ENCODE data around the gene FRMPD4.

Gene FRMPD4

DNA sequence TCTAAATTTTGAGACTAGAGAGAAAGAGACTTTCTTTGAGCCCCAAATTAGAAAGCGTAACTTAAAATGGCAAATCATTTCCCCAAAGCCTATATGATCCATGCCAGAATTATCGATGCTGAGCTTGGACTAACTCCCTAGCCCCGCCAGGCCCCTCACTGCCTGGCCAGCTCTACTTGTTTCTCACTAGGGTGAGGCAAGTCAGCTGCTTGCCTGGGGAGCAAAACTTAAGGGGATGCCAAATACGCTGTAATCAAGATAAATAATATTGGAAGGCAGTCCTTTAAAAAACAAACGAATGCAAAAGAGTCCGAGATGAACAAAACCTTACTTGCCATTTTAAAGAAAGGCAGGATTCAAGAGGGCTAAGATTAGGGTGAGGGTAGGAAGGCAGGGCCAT, 236.0 kb downstream of the FRMPD4 start:
- DNase-seq: no peak

- no peak for DNase-seq
These were observed 240.0 kb downstream of the FRMPD4 start for GRCh38 chrX:12378253-12378652.

- no peak for DNase-seq
These were observed 240.4 kb downstream of the FRMPD4 start for GRCh38 chrX:12378706-12379105.

DNA sequence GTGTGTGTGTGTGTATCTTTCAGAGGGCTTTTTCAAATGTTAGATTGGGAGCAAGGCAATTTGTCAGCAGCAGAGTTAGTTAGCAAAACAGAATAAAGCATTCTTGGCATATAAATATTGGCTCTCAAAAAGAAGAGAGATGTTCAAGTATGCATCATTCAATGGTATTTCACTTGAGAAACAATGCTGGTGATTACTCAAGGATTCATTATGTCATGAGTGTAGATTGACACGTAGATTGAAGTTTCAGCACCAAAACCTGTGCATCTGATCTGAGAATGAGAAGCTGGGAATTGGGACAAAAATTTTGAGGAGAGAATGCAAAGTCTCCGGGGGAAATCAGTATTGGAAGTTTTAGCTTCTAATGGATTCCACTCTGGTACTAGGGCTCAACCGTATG, 241.4 kb downstream of the FRMPD4 start:
- DNase-seq: no peak

GRCh38 chrX:12383196-12383595, 244.9 kb downstream of the FRMPD4 start:
- DNase-seq: no peak

GRCh38 chrX:12390301-12390700, 252.0 kb downstream of the FRMPD4 start:
- DNase-seq: no peak

DNA sequence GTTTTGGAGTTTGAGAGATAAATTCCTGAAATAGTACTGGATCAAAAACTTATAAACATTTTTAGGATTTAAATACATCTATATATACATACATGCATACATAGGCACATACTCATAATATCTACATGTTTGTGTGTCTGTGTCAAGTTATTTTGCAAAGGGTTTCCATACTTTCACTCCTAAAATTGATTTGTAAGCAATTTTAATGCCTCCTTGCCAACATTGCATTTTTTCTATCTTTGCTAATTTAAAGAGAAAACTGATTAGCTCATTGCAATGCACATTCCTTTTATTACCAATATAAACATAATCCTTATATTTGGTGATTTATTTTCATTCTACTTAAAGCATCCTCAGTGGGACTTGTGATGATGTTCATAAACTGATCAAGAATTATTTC, 258.3 kb downstream of the FRMPD4 start:
- no peak for DNase-seq

- DNase-seq: no peak
These were observed 261.9 kb downstream of the FRMPD4 start for GRCh38 chrX:12400218-12400617.

DNA sequence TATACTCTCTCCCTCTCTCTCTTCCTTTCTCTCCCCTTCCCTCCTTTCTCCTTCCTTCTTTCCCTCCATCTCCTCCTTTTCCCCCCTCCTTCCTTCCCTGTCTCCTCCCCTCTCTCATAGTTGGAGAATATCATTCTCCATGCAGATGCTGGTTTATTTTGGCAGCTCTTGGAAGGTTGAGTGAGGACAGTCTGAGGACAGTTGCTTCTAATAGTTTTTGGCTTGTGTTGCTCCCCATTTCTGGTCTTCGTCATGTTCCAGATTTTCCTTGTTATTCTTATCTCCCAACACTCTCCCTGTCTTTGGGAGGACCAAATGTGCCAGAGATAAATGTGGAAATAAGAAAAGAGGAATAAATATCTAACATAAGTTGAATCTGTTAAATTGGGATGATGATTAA, 263.0 kb downstream of the FRMPD4 start:
- DNase-seq: no peak

DNA sequence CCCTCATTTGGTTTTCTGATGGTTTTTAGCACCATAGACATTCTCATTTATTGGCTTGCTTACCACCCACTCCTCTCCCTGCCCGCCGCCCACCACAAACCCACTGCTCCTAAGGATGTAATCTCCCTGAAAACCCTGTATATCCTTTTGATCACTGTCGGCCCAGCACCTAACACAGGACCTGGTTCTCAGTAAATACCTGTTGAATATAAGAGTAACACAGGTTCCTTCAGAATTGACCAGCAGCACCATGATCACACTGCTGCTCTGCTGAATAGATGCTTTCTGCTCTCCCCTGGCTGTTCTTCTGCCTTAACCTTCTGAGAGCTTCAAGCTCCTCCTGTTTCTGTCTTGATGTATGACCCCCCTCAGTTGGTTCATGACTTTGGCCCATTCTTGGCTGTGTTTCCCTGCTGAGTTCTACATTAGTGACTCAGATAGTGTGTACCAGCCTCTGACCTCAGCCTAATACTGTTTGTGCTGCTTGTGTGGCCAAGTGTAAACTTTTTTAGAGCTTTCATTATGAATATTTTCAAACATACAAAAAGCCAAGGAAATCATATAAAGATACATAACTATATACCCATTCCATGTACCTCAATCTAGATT, 265.3 kb downstream of the FRMPD4 start:
- DNase-seq: no peak

DNA sequence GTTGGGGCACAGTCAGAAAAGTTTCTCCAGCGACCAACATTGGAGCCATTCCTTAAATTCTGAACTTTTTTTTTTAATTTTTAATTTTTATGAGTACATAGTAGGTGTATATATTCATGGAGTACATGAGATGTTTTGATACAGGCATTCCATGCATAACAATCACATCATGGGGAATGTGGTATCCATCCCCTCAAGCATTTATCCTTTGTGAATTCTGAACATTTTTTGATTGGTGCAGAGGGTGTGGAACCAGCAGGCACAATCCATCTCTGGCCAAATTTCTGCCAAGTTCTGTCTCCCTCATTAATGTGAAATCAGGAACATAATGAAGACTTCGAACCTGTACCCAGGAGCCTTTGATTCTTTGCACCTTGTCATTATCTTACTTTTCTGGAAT, 267.0 kb downstream of the FRMPD4 start:
- no peak for DNase-seq

DNA sequence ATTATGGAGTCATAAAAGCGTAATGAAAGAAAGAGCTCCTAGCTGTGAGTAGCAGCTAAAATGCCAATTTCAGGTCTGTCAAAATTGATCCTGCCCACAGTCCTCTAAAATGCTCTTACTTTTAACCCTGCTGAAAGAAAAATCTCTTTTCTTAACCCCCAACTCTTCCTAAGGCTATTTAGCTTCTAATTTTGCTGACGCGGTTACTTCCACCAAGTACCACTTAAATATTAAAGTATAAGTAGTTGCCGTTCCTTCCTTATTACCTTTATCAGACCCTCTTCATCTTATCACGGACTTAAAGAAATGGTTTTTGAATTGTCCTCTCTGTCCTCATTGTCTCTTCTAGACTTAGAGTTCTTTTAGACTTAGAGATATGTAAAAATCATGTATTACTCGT, 272.2 kb downstream of the FRMPD4 start:
- DNase-seq: no peak

DNA sequence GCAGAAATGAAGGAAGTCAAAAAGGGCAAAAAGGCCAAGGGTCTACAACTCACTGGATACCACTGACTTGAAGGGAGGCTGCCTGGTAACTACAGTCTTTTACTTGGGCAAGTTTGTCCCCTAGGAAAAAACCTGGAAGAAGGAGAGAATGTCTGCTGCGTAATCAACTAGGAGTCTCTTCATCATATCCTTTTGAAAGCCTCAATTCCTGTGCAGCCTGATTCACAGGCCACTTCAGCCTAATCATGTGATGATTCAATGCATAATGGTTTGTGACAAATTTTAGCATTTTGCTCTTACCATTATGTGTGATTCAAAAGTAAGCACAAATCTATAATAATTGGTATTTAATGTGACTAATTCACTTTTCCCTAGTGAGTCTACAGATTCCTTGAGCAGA, 273.6 kb downstream of the FRMPD4 start:
- DNase-seq: no peak

DNA sequence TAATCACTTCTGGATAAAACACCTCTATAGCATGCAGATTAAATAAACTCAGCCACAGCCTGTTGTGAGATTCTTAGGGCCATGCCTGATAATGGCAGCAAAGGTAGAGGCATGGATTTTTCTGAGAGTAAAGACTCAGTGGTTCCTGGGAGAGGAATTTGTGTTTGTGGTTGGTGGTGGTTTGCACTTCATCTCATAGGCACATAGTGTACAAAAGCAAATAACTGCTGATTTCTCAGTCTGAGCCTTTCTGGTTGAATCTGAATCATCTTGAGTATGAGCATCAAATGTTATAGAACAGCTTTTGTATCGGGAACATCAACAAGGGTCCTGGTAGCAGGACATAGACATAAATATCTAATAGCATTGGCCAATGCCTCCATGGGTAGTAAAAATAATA, 274.3 kb downstream of the FRMPD4 start:
- no peak for DNase-seq

GRCh38 chrX:12419591-12419990, 281.3 kb downstream of the FRMPD4 start:
- DNase-seq: no peak

DNA sequence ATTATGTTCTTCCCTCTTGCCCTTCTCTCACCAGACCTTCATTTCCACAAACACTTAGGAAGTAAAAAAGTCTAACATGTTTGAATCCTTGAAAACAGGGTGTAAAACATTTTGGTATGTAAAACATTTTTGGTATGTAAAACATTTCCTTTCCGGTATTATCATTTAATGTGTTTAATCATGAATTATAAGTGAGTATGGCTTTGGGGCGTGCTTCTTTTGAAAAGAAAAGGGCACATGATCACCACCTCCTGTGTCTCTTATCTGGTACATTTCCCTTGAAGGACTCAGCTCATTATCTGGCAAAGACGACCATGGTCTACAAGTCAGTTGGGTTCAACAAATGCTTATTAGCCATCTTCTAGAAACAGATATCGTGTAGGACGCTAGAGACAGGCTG, 283.6 kb downstream of the FRMPD4 start:
- no peak for DNase-seq

DNA sequence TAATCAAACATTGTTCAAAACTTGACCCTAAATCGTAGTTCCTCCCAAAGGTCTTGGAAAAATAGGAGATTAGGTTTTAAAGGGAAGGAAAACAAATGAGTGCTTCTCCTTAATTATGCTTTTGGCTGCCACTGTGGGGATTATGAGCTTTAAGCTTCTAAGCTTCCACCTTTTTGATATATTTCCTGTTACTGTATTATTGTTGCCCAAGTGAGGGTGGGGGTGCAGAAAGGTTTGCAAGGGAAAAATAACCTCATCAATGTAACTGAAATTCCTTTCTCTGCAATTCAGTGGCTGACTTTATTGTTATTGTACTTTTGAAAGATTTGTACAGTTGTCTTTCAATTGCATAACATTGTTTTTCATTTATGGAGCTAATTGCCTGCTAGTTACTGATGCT, 285.1 kb downstream of the FRMPD4 start:
- no peak for DNase-seq

DNA sequence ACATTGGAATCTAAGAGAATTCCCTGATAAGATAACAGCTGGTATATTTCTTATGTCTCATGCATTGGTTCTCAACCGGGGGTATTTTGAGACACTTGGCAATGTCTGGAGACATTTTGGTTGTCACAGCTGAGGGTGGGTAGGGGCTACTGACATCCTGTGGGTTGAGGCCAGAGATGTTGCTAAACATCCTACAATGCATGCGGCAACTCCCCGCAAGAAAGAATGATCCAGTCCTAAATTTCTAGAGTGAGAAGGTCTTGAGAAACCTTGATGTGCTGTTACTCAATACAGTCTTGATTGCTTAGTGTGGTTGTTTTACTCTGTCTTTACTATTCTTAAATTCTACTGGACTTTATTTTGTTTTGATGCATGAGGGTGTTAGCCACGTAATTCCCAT, 287.2 kb downstream of the FRMPD4 start:
- DNase-seq: no peak

- no peak for DNase-seq
These were observed 288.1 kb downstream of the FRMPD4 start for GRCh38 chrX:12426420-12426819.

GRCh38 chrX:12434493-12434892, 296.2 kb downstream of the FRMPD4 start:
- no peak for DNase-seq

DNA sequence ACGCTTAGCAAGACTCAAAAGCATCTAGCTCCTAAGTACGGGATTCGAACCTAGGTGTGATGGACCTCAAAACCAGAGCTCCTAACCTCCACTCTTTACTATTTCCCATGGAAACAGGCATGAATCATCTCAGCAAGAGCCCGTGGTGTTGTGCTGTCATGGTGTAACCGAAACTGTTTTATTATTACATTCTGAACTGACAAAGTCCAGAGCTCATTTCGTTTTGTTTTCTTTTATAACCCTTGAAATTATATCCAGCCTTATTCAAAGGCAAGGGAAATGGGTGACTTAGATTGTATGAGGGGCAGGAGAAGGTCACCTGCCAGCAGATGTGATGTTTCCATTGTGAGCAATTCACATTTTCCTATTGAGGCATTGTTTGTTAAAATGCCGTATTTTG, 301.1 kb downstream of the FRMPD4 start:
- DNase-seq: no peak

GRCh38 chrX:12440246-12440645, 302.0 kb downstream of the FRMPD4 start:
- DNase-seq: no peak

GRCh38 chrX:12441381-12442128, 303.3 kb downstream of the FRMPD4 start:
- no peak for DNase-seq

DNA sequence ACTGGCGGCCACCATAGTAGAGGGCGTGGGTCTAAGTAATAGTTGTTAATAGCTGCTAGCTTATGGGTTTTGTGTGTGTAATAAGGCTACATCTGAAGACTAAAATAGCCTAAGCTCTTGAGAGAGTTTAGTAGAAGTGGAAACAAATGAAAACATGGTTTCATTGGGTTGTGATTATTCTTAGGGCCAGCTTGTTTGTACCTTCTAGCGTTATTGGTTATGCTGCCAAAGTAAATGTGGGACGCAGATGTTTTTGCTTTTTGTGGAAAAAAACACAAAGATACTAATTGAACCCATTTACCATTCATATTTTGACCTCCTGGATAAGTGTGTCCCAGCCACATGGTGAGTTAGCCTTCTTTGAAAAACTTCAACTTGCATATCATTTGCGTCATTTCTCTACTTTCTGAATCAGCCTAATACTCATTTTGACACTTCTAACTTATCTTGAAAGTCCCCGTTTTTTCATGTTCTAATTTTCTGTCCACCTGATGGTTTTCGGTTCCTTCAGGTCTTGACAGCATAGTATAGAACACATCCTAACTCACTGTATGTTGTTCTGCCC, 305.3 kb downstream of the FRMPD4 start:
- DNase-seq: no peak
